ENCODE results near the gene SMG9.

DNA sequence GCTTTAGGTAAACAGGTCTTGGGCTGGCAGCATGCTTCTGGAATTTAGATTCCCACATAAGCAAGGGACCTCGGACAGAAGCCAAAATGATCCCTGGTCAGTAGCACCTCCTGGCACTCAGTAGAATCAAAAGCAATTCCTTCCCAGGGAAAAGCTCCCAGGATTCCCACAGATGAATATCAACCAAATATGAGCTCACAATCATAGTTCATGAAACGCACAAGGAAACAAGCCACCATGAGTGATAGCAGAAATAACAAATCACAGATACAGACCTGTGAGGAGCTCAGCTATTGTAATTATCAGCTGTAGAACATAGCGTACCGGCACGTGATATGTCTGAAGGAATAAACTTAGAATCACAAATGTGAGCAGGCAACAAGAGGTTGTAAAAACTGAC lies 63.0 kb downstream of the SMG9 start:
- TF ChIP-seq EP300 (IDR thresholded peaks at IDR 0.05) (no peak), CTCF (IDR thresholded peaks at IDR 0.05) (no peak), POLR2AphosphoS5 (IDR thresholded peaks at IDR 0.05) (no peak), POLR2A (IDR thresholded peaks at IDR 0.05; ENCODE audit: low read depth) (no peak)
